K562 (cell line): Measurements from ENCODE around the gene PPFIA3. TPM values are rescaled to one million over a fixed set of nuclear protein-coding genes. Genes with fewer than 3 reads are reported as not detected.

Source experiments
- CCNT2 ChIP-seq: IDR thresholded peaks from 2 replicates; pipeline ENCODE4 v1.6.1; 2011; ENCODE audit warnings: borderline replicate concordance, low read depth, mild to moderate bottlenecking, moderate library complexity, mixed read lengths, low read length; ENCODE audit not compliant: insufficient read length; ENCODE audit errors: extremely low read depth
- FIP1L1 ChIP-seq: fragments of 200-400 bp; formaldehyde crosslinking; IDR thresholded peaks from 2 replicates; pipeline ENCODE4 v1.6.1; 2018; ENCODE audit warnings: mild to moderate bottlenecking, low read depth, low read length; ENCODE audit not compliant: poor library complexity, severe bottlenecking
- PPARD ChIP-seq: fragments of 250-450 bp; sonication (Bioruptor Pico); IDR thresholded peaks from 2 replicates; pipeline ENCODE4 v1.8.0; 2022; ENCODE audit warnings: inconsistent platforms, mild to moderate bottlenecking, moderate library complexity
- polyA plus RNA-seq, 8 experiments: library from polyadenylated mRNA; depleted of rRNA in 4 of 8; stranded (reverse) in 5 of 8; unstranded in 3 of 8; fragments of >200 nt; fragmentation: Nextera tagmentation in 2 of 8; fragmentation: Illumina TruSeq in 1 of 8; extraction: Ambion mirVana in 2 of 8; extraction: Trizol in 1 of 8; gene quantifications; 2 replicates each; pipeline versions ENCODE4 v1.2.1 to v1.2.3, GENCODE V29; 2011 to 2014; ENCODE audit warnings: inconsistent platforms in 1 of 8, missing spikeins in 1 of 8
- total RNA-seq, 7 experiments: library from RNA; depleted of rRNA in 6 of 7; stranded (reverse); fragments of >200 nt in 6 of 7; fragmentation: Illumina TruSeq in 2 of 7; extraction: Trizol in 2 of 7; gene quantifications; 2 replicates each; pipeline versions ENCODE4 v1.2.1 to v1.2.3, GENCODE V29; 2011 to 2021; ENCODE audit warnings: low replicate concordance in 1 of 7
- TF ChIP-seq, protein P1 (sequence below): fragments of 250-450 bp; sonication (Bioruptor Pico); IDR thresholded peaks from 2 replicates; pipeline ENCODE4 v1.4.0; 2020; ENCODE audit warnings: mild to moderate bottlenecking, moderate library complexity, borderline replicate concordance

PPFIA3 gene
- total and polyA plus RNA-seq, 9 of the 15 experiments (the other 6 are each of a cell fraction or from before 2014, with no cell fraction given): 0.10 to 53.0 (median 17.6) TPM

DNA sequence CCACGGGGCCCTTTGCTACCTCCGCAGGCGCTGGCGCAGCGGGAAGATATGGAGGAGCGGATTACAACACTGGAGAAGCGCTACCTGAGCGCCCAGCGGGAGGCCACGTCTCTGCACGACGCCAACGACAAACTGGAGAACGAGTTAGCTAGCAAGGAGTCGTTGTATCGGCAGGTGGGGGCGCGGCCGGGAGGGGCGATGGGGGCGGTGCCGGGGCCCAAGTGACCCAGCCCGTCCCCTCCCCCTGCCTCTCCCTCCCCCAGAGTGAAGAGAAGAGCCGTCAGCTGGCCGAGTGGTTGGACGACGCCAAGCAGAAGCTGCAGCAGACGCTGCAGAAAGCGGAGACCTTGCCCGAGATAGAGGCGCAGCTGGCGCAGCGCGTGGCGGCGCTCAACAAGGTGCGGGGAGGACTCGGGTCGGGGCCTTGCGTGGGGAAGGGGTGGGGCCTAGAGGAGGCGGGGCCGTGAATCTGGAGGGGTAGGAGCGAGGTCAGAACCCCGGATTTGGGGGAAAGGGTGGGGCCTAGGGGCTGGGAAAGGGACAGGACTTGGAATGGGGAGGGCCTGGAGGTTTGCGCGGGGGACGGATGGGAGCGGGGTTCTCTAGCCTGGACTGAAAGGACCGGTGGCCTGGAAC, 13.7 kb downstream of the PPFIA3 start (continued):
- peak; percentile 6 for TF ChIP-seq FIP1L1
- no peak for TF ChIP-seq PPARD (CRISPR knock-in tag)
- no peak for TF ChIP-seq CCNT2
- TF ChIP-seq, protein P1, sequence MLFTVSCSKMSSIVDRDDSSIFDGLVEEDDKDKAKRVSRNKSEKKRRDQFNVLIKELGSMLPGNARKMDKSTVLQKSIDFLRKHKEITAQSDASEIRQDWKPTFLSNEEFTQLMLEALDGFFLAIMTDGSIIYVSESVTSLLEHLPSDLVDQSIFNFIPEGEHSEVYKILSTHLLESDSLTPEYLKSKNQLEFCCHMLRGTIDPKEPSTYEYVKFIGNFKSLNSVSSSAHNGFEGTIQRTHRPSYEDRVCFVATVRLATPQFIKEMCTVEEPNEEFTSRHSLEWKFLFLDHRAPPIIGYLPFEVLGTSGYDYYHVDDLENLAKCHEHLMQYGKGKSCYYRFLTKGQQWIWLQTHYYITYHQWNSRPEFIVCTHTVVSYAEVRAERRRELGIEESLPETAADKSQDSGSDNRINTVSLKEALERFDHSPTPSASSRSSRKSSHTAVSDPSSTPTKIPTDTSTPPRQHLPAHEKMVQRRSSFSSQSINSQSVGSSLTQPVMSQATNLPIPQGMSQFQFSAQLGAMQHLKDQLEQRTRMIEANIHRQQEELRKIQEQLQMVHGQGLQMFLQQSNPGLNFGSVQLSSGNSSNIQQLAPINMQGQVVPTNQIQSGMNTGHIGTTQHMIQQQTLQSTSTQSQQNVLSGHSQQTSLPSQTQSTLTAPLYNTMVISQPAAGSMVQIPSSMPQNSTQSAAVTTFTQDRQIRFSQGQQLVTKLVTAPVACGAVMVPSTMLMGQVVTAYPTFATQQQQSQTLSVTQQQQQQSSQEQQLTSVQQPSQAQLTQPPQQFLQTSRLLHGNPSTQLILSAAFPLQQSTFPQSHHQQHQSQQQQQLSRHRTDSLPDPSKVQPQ (CRISPR knock-in tag): no peak
